ENCODE results near the gene PRPS1.

DNA sequence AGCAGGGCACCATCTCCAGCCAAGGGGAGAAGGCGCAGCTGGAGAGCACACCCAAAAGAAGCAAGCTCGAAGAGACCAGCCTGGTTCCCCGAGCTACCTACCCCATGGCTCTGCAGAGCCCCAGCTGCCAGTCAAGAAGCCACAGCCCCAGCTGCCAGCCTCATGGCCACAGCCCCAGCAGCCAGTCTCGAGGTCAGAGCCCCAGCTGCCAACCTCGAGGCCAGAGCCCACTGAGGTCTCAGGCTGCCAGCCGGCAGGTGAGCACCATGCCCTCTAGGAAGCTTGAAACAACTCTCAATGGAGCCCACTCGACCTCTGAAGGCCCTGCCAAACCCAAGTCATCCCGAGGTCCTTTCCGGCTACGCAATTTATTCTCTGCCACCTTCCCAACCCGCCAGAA lies 27.0 kb upstream of the PRPS1 start:
- TF ChIP-seq SIN3A (IDR thresholded peaks at IDR 0.05; ENCODE audit: borderline replicate concordance in 2 of 2, control insufficient read depth in 1 of 2, low read depth in 2 of 2, low read length in 2 of 2) (no peak), RCOR1 (IDR thresholded peaks at IDR 0.05; ENCODE audit: borderline replicate concordance in 1 of 2, low read depth in 2 of 2, low read length in 2 of 2) (no peak), EP300 (IDR thresholded peaks at IDR 0.05; ENCODE audit: low read length) (no peak)
- TF ChIP-seq, protein P1, sequence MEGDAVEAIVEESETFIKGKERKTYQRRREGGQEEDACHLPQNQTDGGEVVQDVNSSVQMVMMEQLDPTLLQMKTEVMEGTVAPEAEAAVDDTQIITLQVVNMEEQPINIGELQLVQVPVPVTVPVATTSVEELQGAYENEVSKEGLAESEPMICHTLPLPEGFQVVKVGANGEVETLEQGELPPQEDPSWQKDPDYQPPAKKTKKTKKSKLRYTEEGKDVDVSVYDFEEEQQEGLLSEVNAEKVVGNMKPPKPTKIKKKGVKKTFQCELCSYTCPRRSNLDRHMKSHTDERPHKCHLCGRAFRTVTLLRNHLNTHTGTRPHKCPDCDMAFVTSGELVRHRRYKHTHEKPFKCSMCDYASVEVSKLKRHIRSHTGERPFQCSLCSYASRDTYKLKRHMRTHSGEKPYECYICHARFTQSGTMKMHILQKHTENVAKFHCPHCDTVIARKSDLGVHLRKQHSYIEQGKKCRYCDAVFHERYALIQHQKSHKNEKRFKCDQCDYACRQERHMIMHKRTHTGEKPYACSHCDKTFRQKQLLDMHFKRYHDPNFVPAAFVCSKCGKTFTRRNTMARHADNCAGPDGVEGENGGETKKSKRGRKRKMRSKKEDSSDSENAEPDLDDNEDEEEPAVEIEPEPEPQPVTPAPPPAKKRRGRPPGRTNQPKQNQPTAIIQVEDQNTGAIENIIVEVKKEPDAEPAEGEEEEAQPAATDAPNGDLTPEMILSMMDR (IDR thresholded peaks at IDR 0.05 in 2 of 3, conservative IDR thresholded peaks at IDR 0.05 in 1 of 3; ENCODE audit: insufficient read depth in 2 of 3, low read depth in 1 of 3, low read length in 3 of 3) = no peak
